Stimulated activated naive CD8-positive, alpha-beta T cell treated with anti-CD3 and anti-CD28 coated beads, Interleukin-15, Interleukin-2, amounts not matched to agents 100 U/mL and 50 U/mL, for 24 hours (primary cell): Measurements from ENCODE around the gene SND1.

Source experiments
- ATAC-seq: fragments of 150-1000 bp; cut with Tn5 transposase; one replicate; pipeline ENCODE4 v1.10.0; 2021
- DNase-seq: peaks from one replicate; pipeline ENCODE4 v3.0.0; 2021

Gene SND1

GRCh38 chr7:127905491-127906330, 253.7 kb downstream of the SND1 start:
- no peak for DNase-seq
- peak; percentile 42 for ATAC-seq

GRCh38 chr7:127907110-127908040, 255.4 kb downstream of the SND1 start:
- ATAC-seq = peak; percentile 54
- DNase-seq = no peak

GRCh38 chr7:127908430-127909258, 256.6 kb downstream of the SND1 start:
- peak; percentile 17 for ATAC-seq

GRCh38 chr7:127909424-127910152, 257.6 kb downstream of the SND1 start:
- no peak for DNase-seq
- no peak for ATAC-seq

More at GRCh38 chr7:127908430-127909258, 256.6 kb downstream of the SND1 start:
- DNase-seq = no peak

GRCh38 chr7:127910670-127911069, 258.7 kb downstream of the SND1 start:
- ATAC-seq (no peak), DNase-seq (no peak)

GRCh38 chr7:127911968-127912511, 260.0 kb downstream of the SND1 start:
- ATAC-seq = no peak
- DNase-seq = no peak

GRCh38 chr7:127912901-127913300, 260.9 kb downstream of the SND1 start:
- no peak for ATAC-seq

GRCh38 chr7:127913686-127914085, 261.7 kb downstream of the SND1 start:
- ATAC-seq = no peak

More at GRCh38 chr7:127912901-127913300, 260.9 kb downstream of the SND1 start:
- DNase-seq = no peak

GRCh38 chr7:127914693-127915092, 262.7 kb downstream of the SND1 start:
- ATAC-seq = no peak
- DNase-seq = no peak

More at GRCh38 chr7:127913686-127914085, 261.7 kb downstream of the SND1 start:
- no peak for DNase-seq

- ATAC-seq (no peak), DNase-seq (no peak)
Measured at GRCh38 chr7:127916735-127917134, 264.7 kb downstream of the SND1 start.

- no peak for DNase-seq
- no peak for ATAC-seq
Measured at GRCh38 chr7:127918130-127918529, 266.1 kb downstream of the SND1 start.

GRCh38 chr7:127920787-127921438, 268.9 kb downstream of the SND1 start:
- peak; percentile 71 for ATAC-seq
- DNase-seq = no peak

- DNase-seq (no peak), ATAC-seq (no peak)
Measured at GRCh38 chr7:127922656-127923055, 270.7 kb downstream of the SND1 start.

- no peak for DNase-seq
- no peak for ATAC-seq
Measured at GRCh38 chr7:127924874-127925273, 272.9 kb downstream of the SND1 start.

GRCh38 chr7:127927348-127927696, 275.3 kb downstream of the SND1 start:
- DNase-seq = no peak
- ATAC-seq = no peak

GRCh38 chr7:127928222-127928621, 276.2 kb downstream of the SND1 start:
- DNase-seq = no peak
- ATAC-seq = no peak

- ATAC-seq (no peak), DNase-seq (no peak)
Measured at GRCh38 chr7:127928852-127929251, 276.9 kb downstream of the SND1 start.

- ATAC-seq (no peak), DNase-seq (no peak)
Measured at GRCh38 chr7:127930341-127931328, 278.6 kb downstream of the SND1 start.

GRCh38 chr7:127932076-127932475, 280.1 kb downstream of the SND1 start:
- ATAC-seq = no peak
- DNase-seq = no peak
